ENCODE results near the gene CENPX.
A peak's percentile ranks its signal among the peaks of the same experiment; 100 is the strongest.

CENPX gene

GRCh38 chr17:82033359-82034085 lies 10.8 kb upstream of the CENPX start:
- DNase-seq (ENCODE audit: extremely low spot score), result no peak
- CTCF ChIA-PET, result no interaction called here
- TF ChIP-seq L3MBTL2 (conservative IDR thresholded peaks at IDR 0.05) (no peak), ARNT (IDR thresholded peaks at IDR 0.05) (no peak), ELF4 (IDR thresholded peaks at IDR 0.05) (no peak), FOXA1 (IDR thresholded peaks at IDR 0.05) (no peak), ZNF384 (IDR thresholded peaks at IDR 0.05) (no peak), SP1 (IDR thresholded peaks at IDR 0.05) (no peak), TARDBP (IDR thresholded peaks at IDR 0.05) (no peak), HDGF (IDR thresholded peaks at IDR 0.05; ENCODE audit: borderline replicate concordance) (no peak), BHLHE40 (IDR thresholded peaks at IDR 0.05; ENCODE audit: borderline replicate concordance) (no peak), PKNOX1 (IDR thresholded peaks at IDR 0.05) (no peak), FOXK2 (IDR thresholded peaks at IDR 0.05) (no peak), NFRKB (IDR thresholded peaks at IDR 0.05) (no peak), LEF1 (IDR thresholded peaks at IDR 0.05; ENCODE audit: borderline replicate concordance) (no peak)
- POLR2A ChIA-PET, result interaction anchor here (1.1 to 3.8 kb wide), 5 partner anchors 8 to 68 kb away, joined by 3 to 34 read pairs (median 7); partner anchors contain the start of gene FASN

- CTCF ChIA-PET, result interaction anchor here (1.3 kb wide), 1 partner anchor 11 kb away, joined by 4 read pairs; no protein-coding TSS in a partner anchor
- TF ChIP-seq L3MBTL2 (conservative IDR thresholded peaks at IDR 0.05) (peak; percentile 56), HDGF (IDR thresholded peaks at IDR 0.05; ENCODE audit: borderline replicate concordance) (no peak), LEF1 (IDR thresholded peaks at IDR 0.05; ENCODE audit: borderline replicate concordance) (no peak), CTBP1 (IDR thresholded peaks at IDR 0.05; ENCODE audit: borderline replicate concordance) (no peak), ARNT (IDR thresholded peaks at IDR 0.05) (no peak)
- POLR2A ChIA-PET, result interaction anchor here (0.9 to 3.8 kb wide), 9 partner anchors 9 to 73 kb away, joined by 3 to 34 read pairs (median 4); partner anchors contain the start of genes CENPX, FASN and LRRC45
- peak; percentile 47 for DNase-seq (ENCODE audit: extremely low spot score)
Observed at GRCh38 chr17:82031885-82032627, 9.4 kb upstream of the CENPX start.

GRCh38 chr17:82031303-82031884 lies 8.7 kb upstream of the CENPX start, which contains the start of gene RAC3:
TSS of gene RAC3 (plus strand) at chr17:82031678. CDS start at chr17:82031762, 84 bp downstream.
- peak; percentile 78 for DNase-seq (ENCODE audit: extremely low spot score)
- TF ChIP-seq BHLHE40 (IDR thresholded peaks at IDR 0.05; ENCODE audit: borderline replicate concordance) (no peak), SUZ12 (IDR thresholded peaks at IDR 0.05) (no peak), FOXK2 (IDR thresholded peaks at IDR 0.05) (no peak), PKNOX1 (IDR thresholded peaks at IDR 0.05) (no peak), FOXA1 (IDR thresholded peaks at IDR 0.05) (no peak), FOXM1 (IDR thresholded peaks at IDR 0.05; ENCODE audit: borderline replicate concordance) (no peak), CTBP1 (IDR thresholded peaks at IDR 0.05; ENCODE audit: borderline replicate concordance) (no peak), ZNF384 (IDR thresholded peaks at IDR 0.05) (no peak), L3MBTL2 (conservative IDR thresholded peaks at IDR 0.05) (no peak), ELF4 (IDR thresholded peaks at IDR 0.05) (no peak), HDGF (IDR thresholded peaks at IDR 0.05; ENCODE audit: borderline replicate concordance) (no peak), NFRKB (IDR thresholded peaks at IDR 0.05) (no peak)
- POLR2A ChIA-PET, result interaction anchor here (0.6 to 3.8 kb wide), 12 partner anchors 9 to 124 kb away, joined by 3 to 34 read pairs (median 4); partner anchors contain the start of genes CENPX, FASN and LRRC45
- CTCF ChIA-PET, result interaction anchor here (1.2 to 1.3 kb wide), 2 partner anchors 10 to 71 kb away, joined by 3 to 4 read pairs; no protein-coding TSS in a partner anchor

- peak; percentile 54; the same call in 1 of the 2 replicates for TF ChIP-seq L3MBTL2 (conservative IDR thresholded peaks at IDR 0.05)
- peak; percentile 29; the same call in 1 of the 2 replicates for TF ChIP-seq CTBP1 (IDR thresholded peaks at IDR 0.05; ENCODE audit: borderline replicate concordance)
- TF ChIP-seq HDGF (IDR thresholded peaks at IDR 0.05; ENCODE audit: borderline replicate concordance), result 0 out of 2 replicates have a peak, but pooled peaks have one; percentile 48
- TF ChIP-seq FOXA1 (IDR thresholded peaks at IDR 0.05), result no peak
- ChIA-PET CTCF (interaction anchor here (0.6 to 2.2 kb wide), 18 partner anchors 9 to 1156 kb away, joined by 3 to 13 read pairs (median 4); no protein-coding TSS in a partner anchor), POLR2A (interaction anchor here (0.6 to 3.8 kb wide), 14 partner anchors 8 to 124 kb away, joined by 3 to 34 read pairs (median 3); partner anchors contain the start of genes CENPX, DUS1L, FASN and LRRC45)
- DNase-seq (ENCODE audit: extremely low spot score), result peak; percentile 88
Observed at GRCh38 chr17:82030470-82031302, 8.0 kb upstream of the CENPX start.

- DNase-seq (ENCODE audit: extremely low spot score), result no peak
- CTCF ChIA-PET, result interaction anchor here (0.6 to 2.2 kb wide), 10 partner anchors 9 to 124 kb away, joined by 3 to 13 read pairs (median 4); no protein-coding TSS in a partner anchor
- TF ChIP-seq TARDBP (IDR thresholded peaks at IDR 0.05) (no peak), FOXA1 (IDR thresholded peaks at IDR 0.05) (no peak), FOXM1 (IDR thresholded peaks at IDR 0.05; ENCODE audit: borderline replicate concordance) (no peak), SP1 (IDR thresholded peaks at IDR 0.05) (no peak), LEF1 (IDR thresholded peaks at IDR 0.05; ENCODE audit: borderline replicate concordance) (no peak), L3MBTL2 (conservative IDR thresholded peaks at IDR 0.05) (no peak)
- POLR2A ChIA-PET, result interaction anchor here (0.7 to 3.8 kb wide), 10 partner anchors 7 to 125 kb away, joined by 3 to 34 read pairs (median 3); partner anchors contain the start of genes DCXR, DUS1L and FASN
Observed at GRCh38 chr17:82029990-82030469, 7.4 kb upstream of the CENPX start.
